GM21447 (cell line): ENCODE results near the gene UBE2D3.

ENCODE experiments used
- ATAC-seq: cut with Tn5 transposase; IDR thresholded peaks from one replicate; pipeline ENCODE4 v1.9.1; 2021; ENCODE audit not compliant: unreplicated experiment

Gene UBE2D3

GRCh38 chr4:102758241-102759160 is 68.8 kb downstream of the UBE2D3 start:
- no peak for ATAC-seq

- no peak for ATAC-seq
Observed at GRCh38 chr4:102757681-102758080, 69.7 kb downstream of the UBE2D3 start.

GRCh38 chr4:102754044-102754443 is 73.3 kb downstream of the UBE2D3 start:
- no peak for ATAC-seq

- ATAC-seq = no peak
Observed at GRCh38 chr4:102751941-102752340, 75.4 kb downstream of the UBE2D3 start.
